HFFc6 (cell line): Measurements from ENCODE around the gene FAF1. TPM values are rescaled to one million over a fixed set of nuclear protein-coding genes. Genes with fewer than 3 reads are reported as not detected.

Source experiments
- DNase-seq: peaks from one replicate; pipeline ENCODE4 v3.0.0-alpha.2; 2018
- H3K27ac Mint-ChIP-seq: 2 replicates; pipeline ENCODE4 v1.8.0; 2020; ENCODE audit warnings: mild to moderate bottlenecking, mixed read lengths
- H3K27me3 Mint-ChIP-seq: 2 replicates; pipeline ENCODE4 v1.8.0; 2021; ENCODE audit warnings: mild to moderate bottlenecking, moderate library complexity, mixed read lengths; ENCODE audit not compliant: insufficient read depth
- H3K36me3 Mint-ChIP-seq: 2 replicates; pipeline ENCODE4 v1.8.0; 2021; ENCODE audit warnings: low read depth, mixed read lengths
- H3K4me1 Mint-ChIP-seq: 2 replicates; pipeline ENCODE4 v1.8.0; 2020; ENCODE audit warnings: low read depth, mixed read lengths
- H3K4me3 Mint-ChIP-seq: 2 replicates; pipeline ENCODE4 v1.8.0; 2020; ENCODE audit warnings: mild to moderate bottlenecking, moderate library complexity, mixed read lengths
- H3K9me3 Mint-ChIP-seq: 2 replicates; pipeline ENCODE4 v1.8.0; 2020; ENCODE audit warnings: mild to moderate bottlenecking, mixed read lengths
- CTCF ChIP-seq: fragments of 200-600 bp; sonication (generic); IDR thresholded peaks from 2 replicates; pipeline ENCODE4 v1.5.0; 2021; ENCODE audit warnings: antibody characterized with exemption, mild to moderate bottlenecking
- total RNA-seq, 6 experiments: library from RNA; stranded (reverse); fragmentation: NEBNext Ultra II Directional; extraction: Animal tissue kit (Norgen Biotek cat#: 25700); gene quantifications; 2 replicates in 1 of 6; 3 replicates in 5 of 6; pipeline ENCODE4 v1.2.3, GENCODE V29; 2021

Gene FAF1
- total RNA-seq, 6 experiments from 2014 or later = 60.1 to 79.1 (median 67.8) TPM

GRCh38 chr1:50980505-50980904, 20.4 kb upstream of the FAF1 start:
- Mint-ChIP-seq H3K9me3 (no peaks in the 10 kb centered on the region), H3K27me3 (no peaks in the 10 kb centered on the region), H3K36me3 (no peaks in the 10 kb centered on the region), H3K4me1 (peaks cover 49% of the 10 kb centered on the region), H3K4me3 (no peak overlapping the region), H3K27ac (no peak overlapping the region)
- TF ChIP-seq CTCF = no peak
- no peak for DNase-seq

GRCh38 chr1:50979937-50980336, 19.9 kb upstream of the FAF1 start:
- H3K4me3 Mint-ChIP-seq = peak overlapping the region; percentile 39; the same call in 1 of the 2 replicates
- H3K4me1 Mint-ChIP-seq = peaks cover 44% of the 10 kb centered on the region
- no peaks in the 10 kb centered on the region for H3K36me3 Mint-ChIP-seq
- no peak for DNase-seq
- no peaks in the 10 kb centered on the region for H3K27me3 Mint-ChIP-seq
- no peak overlapping the region for H3K27ac Mint-ChIP-seq
- H3K9me3 Mint-ChIP-seq = no peaks in the 10 kb centered on the region
- no peak for TF ChIP-seq CTCF

- no peak for DNase-seq
- no peaks in the 10 kb centered on the region for H3K27me3 Mint-ChIP-seq
- H3K4me1 Mint-ChIP-seq = peaks cover 48% of the 10 kb centered on the region
- H3K4me3 Mint-ChIP-seq = peak overlapping the region; percentile 91
- H3K27ac Mint-ChIP-seq = peak overlapping the region; percentile 84
- H3K36me3 Mint-ChIP-seq = peaks cover 5% of the 10 kb centered on the region
- TF ChIP-seq CTCF = no peak
- H3K9me3 Mint-ChIP-seq = no peaks in the 10 kb centered on the region
Observed at GRCh38 chr1:50978852-50979781, 19.1 kb upstream of the FAF1 start.

- Mint-ChIP-seq H3K36me3 (peaks cover 13% of the 10 kb centered on the region), H3K27me3 (no peaks in the 10 kb centered on the region)
- DNase-seq = peak; percentile 19
Observed at GRCh38 chr1:50978144-50978851, 18.2 kb upstream of the FAF1 start.

More at GRCh38 chr1:50978144-50978851, 18.2 kb upstream of the FAF1 start:
- no peaks in the 10 kb centered on the region for H3K9me3 Mint-ChIP-seq
- H3K4me3 Mint-ChIP-seq = peak overlapping the region; percentile 91
- H3K4me1 Mint-ChIP-seq = peaks cover 55% of the 10 kb centered on the region
- no peak for TF ChIP-seq CTCF
- H3K27ac Mint-ChIP-seq = peak overlapping the region; percentile 84
